T follicular helper cell (primary cell): ENCODE results near the gene ABAT.
"Not testable (repeated sequence)": the region's sequence is repeated elsewhere in the genome, so short reads cannot be mapped to it uniquely, and the experiment has no call there.

Source experiments
- DNase-seq: peaks from one replicate; pipeline ENCODE4 v3.0.0-alpha.2; 2020; ENCODE audit warnings: low read depth

Gene ABAT

DNA sequence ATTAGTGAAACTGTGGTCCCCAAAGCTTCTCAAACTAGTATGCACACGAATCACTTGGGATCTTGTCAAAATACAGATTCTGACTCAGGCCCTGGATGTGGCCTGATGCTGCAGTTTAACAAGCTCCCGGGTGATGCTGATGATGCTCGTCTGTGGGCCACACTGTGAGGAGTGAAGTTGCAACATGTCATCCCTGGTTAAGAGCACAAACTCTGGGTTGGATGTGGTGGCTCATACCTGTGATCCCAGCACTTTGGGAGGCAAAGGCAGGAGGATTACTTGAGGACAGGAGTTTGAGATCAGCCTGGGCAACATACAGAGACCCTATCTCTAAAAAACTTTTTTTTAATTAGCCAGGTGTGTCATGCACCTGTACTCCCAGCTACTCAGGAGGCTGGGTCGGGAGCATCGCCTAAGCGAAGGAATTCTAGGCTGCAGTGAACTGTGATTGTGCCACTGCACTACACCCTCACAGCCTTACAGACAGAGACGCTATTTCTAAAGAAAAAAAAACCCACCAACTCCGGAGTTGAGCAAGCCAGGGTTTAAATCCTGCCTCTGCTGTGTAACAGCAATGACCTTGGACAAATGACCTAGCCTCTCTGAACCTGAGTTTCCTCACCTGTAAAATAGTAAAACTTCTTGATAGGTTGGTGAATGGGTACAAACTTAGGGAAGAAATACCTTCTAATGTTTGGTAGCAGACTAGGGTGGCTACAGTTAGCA is 24.4 kb upstream of the ABAT start:
- no peak for DNase-seq

DNA sequence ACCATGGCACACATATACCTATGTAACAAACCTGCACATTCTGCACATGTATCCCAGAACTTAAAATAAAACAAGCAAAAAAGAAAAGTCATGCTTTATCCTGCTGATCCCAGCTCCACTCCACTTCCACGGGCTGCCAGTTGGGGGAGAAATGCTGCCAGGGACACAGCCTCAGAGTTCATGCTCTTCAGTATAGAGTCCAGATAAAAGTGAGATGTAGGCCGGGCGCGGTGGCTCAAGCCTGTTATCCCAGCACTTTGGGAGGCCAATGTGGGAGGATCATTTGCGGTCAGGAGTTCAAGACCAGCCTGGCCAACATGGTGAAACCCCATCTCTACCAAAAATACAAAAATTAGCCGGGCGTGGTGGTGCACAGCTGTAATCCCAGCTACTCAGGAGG is 22.5 kb upstream of the ABAT start:
- DNase-seq = not testable (repeated sequence)

DNA sequence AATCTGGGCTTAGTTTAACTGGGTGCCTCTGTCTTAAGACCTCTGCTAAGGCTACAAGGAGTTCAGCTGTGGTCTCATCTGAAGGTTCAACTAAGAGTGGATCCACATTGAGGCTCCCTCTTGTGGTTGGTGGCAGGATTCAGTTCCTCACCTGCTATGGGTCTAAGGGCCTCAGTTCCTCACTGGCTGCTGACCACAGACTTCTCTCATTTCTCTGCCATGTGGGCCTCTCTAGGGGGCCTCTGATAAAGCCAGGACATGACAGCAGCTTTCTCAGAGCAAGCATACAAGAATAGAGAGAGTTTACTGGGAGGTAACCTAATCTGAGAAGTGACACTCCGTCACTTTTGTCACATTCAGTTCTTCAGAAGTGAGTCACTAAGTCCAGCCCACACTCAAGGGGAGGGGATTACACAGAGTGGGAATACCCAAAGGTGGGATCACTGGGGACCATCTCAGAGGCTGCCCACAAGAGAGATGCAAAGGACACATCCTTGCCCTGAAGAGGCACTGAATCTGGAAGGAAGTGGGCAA is 19.2 kb upstream of the ABAT start:
- no peak for DNase-seq

DNA sequence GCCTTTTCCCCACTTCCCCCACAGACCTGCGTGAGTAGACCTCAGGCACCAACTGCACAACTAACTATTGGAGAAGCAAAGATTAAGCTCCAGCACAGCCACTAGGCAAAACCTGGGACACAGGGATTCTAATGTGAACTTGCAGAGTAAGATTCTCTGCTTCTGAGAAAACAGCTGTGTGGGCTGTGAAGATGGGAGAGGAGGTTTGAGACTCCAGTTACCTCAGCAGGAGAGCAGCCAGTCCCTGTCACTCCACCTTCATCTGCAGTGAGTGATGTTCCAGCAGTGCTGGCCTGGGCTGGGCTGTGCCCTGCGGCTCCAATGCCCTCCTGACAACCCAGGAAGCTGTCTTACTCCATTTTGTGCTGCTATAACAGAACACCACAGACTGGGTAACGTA is 18.0 kb upstream of the ABAT start:
- DNase-seq = no peak

DNA sequence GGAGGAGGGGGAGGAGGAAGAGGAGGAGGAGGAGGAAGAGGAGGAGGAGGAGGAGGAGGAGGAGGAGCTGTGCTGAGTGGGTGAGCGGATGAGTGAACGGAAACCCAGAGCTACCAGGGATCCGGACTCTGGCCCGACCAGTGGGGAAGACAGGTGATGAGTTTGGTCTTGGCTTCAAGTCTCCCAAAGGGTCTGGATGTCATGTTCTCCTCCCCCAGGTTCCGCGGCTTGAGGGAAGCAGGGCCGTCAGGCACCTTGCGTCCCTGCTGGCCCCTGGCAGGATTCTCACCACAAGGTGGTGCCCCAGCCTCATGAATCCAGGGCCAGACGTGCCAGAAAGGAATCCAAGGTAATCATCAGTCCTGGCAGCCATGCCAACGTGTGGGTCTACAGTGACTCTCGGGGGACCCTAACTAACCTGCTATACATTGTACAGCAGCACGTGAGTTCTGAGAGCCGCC is 13.5 kb upstream of the ABAT start:
- DNase-seq = peak; percentile 44

DNA sequence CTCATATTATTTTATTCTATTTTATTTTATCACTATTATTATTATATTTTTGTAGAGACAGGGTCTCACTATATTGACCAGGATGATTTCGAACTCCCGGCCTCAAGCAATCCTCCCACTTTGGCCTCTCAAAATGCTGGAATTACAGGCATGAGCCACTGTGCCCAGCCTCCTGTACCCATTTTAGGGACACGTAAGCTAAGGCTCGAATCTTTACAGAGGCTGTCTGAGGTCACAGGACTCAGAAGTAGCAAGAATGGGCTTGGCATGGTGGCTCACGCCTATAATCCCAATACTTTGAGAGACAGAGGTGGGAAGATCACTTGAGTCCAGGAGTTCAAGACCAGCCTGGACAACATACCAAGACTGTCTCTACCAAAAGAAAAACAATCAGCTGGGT is 12.7 kb upstream of the ABAT start:
- no peak for DNase-seq

DNA sequence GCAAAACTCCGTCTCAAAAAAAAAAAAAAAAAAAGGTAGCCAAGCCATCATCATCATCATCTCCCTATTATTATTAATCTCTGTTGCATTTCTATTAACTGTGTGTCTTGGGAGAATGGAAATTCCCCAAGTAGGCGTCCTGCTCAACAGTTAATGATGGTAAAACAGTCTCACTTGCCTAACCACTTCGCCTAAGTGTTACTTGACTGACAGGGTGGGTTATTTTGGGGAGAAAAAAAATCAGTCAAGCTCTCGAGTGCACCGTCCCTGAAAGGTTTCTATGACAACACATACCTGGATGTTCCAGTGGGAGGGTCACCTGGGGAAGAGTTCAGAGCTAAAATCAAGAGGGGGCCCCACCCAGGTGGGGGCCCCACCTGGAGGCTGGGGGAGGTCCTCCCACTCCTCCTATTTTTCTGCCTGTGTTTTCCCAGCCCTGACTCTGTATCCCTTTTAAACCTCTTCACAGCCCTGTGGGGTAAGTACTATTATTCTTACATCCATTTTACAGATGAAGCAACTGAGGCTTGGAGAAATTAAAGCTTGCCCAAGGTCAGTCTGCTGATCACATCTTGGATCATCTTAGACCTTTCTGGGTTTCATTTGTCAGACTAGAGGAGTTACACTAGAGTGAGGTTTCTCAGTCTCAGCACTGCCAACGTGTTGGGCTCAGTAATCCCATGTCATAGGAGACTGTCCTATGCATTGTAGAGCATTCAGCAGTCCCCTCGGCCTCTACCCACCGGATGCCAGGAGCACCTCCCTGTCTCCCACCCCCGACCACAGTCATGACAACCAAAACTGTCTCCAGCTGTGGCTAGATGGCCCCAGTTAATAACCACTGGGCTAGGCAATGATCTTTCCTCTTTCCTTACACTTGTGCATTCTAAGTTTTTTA is 11.0 kb upstream of the ABAT start:
- DNase-seq = no peak

DNA sequence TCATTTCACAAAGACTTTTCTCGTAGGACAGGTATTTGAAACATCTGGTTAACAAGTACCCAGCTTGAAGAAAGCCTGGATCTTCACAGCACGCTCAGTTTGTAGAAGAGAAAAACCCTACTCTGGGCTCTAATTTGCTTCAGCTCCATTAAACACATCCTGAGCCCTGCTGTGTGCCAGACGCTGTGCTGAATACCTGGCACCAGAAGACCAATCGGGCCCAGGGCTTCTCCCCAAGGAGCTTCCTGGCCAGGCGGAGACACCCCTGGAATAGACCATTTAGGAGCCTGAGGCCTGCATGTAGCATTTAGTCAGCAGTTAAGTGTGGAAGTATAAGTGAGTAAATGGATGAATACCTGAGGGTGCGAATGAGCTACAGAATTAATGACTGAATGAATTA is 8.9 kb upstream of the ABAT start:
- DNase-seq = no peak

DNA sequence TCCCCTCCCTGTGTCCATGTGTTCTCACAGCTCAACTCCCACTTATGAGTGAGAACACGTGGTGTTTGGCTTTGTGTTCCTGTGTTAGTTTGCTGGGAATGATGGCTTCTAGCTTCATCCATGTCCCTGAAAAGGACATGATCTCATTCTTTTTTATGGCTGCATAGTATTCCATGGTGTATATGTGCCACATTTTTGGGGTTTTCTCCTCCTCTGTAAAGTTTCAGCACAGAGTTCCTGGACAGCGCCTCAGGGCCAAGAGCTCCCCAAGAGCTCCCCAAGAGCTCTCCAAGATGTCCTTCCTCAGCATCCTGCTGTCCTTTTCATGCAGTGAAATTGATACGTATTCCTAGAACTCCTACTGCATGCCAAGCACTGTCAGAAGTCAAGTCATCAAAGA is 6.9 kb upstream of the ABAT start:
- DNase-seq = no peak

DNA sequence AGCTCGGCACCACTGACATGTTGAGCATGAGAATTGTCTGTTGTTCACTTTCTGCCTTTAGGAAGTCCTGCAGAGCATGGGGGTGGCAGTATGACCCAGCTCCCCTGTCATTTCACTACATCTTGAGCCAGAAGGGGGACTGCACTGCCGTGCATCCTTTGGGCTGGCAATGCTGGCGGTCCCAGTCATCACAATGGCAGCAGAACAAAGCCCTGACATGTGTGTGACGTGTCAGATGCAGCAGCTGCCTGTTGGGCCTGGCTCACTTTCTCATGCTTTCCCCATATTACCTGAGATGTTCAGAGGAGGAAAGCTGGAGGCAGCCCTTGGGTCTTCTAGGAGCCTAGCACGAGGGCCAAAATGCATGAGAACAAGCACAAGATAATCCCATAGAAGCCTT is 6.3 kb upstream of the ABAT start:
- no peak for DNase-seq

DNA sequence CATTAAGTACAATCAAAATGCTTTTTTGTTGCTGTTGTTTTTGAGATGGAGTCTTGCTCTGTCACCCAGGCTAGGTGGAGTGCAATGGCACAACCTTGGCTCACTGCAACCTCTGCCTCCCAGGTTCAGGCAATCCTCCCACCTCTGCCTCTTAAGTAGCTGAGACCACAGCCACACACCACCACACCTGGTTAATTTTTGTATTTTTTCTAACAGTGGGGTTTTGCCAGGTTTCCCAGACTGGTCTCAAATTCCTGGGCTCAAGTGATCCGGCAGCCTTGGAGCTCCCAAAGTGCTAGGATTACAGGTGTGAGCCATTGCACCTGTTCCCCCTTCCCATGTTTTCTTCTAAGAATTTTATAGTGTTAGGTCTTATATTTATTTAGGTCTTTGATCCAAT is 4.9 kb upstream of the ABAT start:
- no peak for DNase-seq

DNA sequence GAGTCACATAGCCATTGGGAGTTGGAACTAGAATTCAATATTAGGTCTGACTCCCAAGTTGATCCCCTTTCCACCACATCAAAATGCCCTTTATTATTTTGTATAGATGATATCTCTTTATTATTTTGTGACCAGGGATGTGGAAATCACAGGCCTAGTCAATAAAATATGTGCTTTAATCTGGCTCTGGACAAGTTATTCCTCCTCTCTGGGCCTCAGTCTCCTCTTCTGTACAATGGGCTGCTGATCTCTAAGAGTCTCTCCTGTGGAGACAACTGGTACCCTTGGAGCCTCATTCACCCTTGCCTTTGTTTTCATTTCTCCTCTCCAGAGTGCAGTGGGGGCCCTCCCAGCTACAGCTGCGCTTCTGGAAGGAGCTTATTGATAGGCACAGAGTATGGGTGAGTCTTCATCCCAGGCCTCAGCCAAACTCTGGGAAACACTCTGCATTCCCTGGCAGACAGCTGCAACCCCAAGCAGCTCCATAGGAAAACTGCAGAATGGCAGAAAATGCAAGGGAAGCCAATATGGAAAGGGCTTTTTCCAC is 4.3 kb upstream of the ABAT start:
- no peak for DNase-seq

DNA sequence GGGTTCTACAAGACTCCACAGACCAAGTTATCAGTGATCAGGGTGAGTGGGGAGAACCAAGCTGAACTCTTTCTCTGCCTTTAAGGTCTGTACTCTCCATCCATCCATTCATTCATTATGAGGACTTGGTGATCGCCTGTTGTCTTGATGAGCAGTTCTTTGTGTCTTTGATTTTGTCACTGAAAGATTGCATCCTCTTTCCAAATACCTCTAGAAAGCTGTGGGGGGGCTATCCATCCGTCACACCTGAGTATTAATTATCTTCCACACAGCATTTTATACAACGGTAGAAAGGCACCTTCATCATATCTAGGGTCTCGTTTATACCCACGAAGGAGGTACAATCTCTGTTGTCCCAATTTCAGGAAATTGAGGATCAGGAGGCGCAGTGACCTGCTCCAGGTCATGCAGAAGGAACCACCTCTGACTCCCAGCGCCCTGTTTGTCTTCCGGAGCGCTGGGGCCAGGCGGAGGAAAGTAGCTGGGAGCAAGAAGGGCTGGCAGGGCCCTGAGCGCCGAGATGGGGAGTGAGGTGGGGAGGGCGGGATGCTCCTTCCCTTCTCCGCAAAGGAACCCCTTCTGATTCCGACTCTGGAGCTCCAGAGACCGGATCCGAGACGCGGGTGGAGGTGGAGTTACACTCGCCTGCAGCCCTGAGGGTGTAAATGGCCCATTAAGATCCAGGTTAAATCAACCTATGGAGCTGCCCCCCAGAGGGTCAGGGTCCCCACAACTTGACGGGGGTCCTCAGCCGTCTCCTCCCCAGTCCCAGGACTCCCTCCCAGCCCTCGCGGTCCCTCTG is 605 bp upstream of the ABAT start:
- DNase-seq = no peak

DNA sequence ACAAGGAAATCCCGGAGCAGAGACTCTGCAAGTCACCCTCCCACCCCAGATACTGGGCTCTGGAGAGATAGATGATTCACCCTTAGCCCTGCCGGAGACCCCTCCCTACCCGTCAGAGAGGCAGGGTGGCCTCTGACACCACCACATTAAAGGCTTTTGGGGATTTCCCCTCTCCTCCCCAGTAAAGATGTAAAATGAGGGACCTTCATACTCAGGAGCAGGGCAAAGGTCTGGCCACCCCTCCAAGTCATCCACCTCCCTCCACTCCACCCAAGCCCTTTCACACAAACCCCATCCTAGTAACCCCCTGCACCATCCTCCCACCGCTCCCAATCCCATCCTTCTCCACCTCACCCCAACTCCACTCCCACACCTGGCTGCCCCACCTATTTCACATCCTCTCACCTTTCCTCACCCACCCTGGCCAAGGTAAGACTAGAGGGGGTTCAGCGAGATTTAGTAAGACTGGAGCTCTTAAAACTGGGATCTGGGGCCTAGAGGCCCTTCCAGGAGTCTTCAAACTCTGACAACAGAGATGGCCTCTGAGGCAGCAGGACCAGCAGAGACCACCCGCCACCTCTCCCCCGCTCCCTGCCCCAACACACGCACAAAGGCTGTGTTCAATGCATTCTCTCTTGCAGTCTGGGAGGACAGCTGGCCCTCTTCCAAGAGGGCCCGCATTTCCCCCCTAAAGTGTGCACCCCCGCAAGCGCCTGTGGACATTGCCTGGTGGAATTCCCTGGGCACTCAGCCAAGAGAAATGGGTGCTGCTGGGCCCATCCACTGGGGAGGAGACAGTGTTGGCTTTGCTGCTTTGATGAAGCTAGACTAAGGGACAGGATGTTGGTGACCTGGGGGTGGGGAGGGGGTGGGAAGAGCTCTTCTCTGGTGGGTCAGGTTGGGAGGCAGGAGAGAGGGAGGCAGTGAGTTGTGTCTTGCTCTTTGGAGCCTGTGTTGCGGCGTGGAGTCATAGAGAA is 1.1 kb downstream of the ABAT start:
- peak; percentile 33 for DNase-seq

DNA sequence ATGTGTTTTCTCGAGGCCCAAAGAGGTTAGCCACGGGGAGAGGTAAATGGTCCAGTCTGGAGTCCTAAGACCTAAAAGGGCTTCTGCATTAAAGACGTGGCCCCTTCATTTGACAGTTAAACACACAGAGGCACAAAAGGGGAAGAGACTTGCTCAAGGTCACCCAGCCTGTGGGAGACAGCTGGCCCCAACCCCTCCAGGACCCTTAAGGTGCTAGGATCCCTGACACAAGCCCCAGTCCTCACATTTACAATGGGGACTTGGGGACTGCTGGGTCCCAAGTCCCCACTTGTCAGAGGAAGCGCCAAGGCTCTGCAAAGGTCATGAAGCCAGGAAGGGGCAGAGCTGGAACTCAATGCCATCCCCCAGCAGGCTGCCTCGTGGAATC is 1.7 kb downstream of the ABAT start:
- no peak for DNase-seq

DNA sequence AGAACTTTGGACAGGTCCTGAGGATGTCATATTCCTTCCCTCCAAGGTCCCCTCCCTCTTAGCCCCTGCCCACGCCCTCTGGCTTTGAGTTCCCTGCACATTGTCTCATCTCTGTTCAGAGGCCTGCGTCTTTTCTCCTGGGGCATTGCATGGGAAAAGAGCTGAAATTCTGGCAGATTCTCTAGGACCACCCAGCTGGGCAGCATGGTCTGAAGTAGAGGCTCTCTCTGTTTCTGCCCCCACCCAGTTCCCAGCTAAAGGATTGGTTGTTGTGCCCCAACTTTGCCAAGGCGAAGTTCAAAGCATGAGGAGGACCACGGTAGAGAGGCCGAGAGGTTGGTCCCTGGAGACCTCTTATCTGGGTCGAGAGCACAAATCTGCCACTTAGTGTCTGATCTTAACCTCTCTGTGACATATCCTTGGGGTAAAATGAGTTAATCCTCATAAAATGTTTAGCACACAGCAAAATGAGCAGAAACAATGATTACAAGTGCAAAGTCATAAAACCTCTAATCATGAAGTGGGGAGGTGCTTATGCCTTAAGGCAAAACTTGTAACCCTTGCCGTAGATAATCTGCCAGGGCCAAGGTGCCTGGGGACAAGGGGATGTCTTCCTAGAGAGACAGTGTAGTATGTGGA is 2.4 kb downstream of the ABAT start:
- no peak for DNase-seq

DNA sequence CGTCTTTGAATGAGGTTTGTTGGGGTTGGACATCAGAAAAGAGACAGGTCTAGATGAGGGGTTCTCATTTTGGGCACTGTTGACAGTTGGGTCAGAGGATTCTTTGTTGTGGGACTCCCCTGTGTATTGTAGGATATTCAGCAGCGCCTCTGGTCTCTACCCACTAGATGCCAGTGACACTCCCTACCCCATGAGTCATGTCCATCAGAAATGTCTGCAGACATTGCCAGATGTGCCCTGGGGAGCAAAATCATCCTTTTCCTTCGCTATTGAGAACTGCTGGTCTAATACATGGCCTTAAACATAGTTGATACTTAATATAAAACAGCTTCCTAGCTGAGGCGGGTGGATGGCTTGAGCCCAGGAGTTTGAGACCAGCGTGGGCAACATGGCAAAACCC is 3.1 kb downstream of the ABAT start:
- no peak for DNase-seq

DNA sequence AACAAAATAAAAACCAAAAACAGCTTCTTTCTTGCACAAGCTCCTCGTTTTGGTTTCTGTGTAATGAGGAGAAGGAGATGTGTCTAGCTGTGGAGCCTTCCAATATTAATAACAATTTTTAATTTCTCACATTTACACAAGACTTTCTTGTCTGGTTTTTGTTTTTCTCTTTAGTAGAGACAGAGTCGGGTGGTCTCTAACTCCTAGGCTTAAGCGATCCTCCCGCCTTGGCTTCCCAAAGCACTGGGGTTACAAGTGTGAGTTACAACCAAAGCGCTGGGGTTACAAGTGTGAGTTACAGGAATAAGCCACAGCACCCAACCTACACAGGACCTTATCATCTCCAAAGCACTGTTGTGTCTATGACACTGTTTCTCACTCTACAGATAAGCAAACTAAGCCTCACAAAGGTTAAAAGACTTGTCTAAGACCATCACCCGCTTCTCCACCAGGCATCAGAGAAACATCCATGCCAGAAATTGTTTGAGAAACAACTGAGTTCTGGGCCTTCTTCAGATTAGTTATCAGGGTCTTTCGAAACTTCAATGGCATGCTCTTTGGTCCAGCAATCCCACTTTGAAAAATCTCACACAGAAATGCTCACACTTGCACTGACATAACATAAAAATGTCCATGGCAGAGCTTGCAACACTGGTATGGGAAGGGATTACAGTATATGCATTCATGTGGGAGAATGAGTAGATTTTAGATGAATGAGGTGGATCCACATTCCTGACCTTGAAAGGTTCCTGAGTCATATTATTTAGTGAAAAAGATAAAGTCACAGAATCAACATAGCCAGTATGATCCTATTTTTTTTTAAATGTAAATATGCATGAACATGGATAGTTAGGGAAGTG is 3.9 kb downstream of the ABAT start:
- no peak for DNase-seq

DNA sequence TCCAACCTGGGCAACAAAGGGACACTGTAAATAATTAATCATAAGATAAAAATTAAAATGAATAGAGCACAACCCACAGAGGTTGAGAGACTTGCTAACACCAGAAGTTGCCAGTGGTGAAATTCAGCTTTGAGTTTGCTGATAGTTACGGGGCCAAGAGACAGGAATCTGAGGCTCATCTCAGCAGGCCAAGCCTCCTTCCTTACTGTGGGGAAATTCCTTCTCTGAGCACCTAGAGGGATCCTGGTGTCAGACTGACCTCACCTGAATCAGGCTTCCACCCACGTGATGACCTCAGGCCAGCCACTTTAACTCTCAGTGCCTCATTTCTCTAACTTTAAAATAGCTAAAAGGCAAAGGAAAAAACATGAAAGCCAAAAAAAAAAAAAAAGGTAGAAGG is 4.7 kb downstream of the ABAT start:
- DNase-seq = no peak
